Stimulated activated naive CD8-positive, alpha-beta T cell treated with anti-CD3 and anti-CD28 coated beads, Interleukin-15, amount 100 ng/mL, for 72 hours (primary cell): ENCODE data around the gene BCAS4.

ENCODE experiments used
- ATAC-seq: fragments of 150-1000 bp; cut with Tn5 transposase; 2 replicates; pipeline ENCODE4 v1.10.0; 2021; ENCODE audit warnings: mild to moderate bottlenecking, moderate library complexity
- DNase-seq, 2 donors: peaks; one replicate each; pipeline ENCODE4 v3.0.0; 2021 to 2022
- H3K27ac Mint-ChIP-seq, 2 donors: one replicate each; pipeline ENCODE4 v1.8.0; 2022; ENCODE audit warnings: mild to moderate bottlenecking in 2 of 2, mixed read lengths in 2 of 2, moderate library complexity in 2 of 2
- H3K27me3 Mint-ChIP-seq: one replicate; pipeline ENCODE4 v1.8.0; 2022; ENCODE audit warnings: mixed read lengths
- H3K4me1 Mint-ChIP-seq: one replicate; pipeline ENCODE4 v1.8.0; 2022; ENCODE audit warnings: mild to moderate bottlenecking, mixed read lengths
- H3K4me3 Mint-ChIP-seq, 2 donors: one replicate each; pipeline ENCODE4 v1.8.0; 2022; ENCODE audit warnings: mild to moderate bottlenecking in 2 of 2, mixed read lengths in 2 of 2, moderate library complexity in 1 of 2
- H3K9me3 Mint-ChIP-seq, 2 donors: one replicate each; pipeline ENCODE4 v1.8.0; 2022; ENCODE audit warnings: mixed read lengths in 2 of 2

BCAS4 gene

DNA sequence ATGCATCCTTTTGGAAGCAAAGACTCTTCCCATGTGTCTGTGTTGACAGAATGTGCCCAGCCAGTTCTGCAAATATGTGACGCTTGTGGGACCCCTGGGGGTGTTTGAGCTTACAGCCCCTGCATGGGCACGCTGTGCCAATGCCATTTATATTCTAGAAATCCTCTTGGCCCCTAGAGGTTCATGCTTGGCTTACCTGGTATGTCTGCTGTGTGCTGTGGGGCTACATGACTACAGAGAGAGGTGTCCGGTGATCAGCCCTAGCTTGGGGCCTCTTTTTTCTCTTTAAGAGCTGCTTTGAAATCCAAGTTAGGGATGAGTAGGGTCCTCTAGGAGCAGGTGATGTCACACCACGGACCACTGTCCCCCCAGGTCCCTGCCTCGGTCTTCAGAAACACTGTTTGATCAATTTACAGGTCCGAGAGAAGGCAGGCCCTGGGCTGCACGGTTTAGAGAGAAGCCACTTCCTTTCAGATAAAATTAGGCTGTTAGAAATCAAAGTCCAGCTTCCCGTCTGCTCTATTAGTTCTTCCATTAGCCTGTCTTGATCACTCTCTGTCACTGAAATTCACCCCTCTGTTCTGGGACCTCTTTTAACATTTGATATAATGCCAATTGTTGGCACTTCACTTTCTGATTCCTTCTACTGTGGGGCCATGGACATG is 26.5 kb downstream of the BCAS4 start:
- no peak for ATAC-seq
- Mint-ChIP-seq H3K9me3 (peaks cover 0 to 4% of the 10 kb centered on the region in 2 donors), H3K4me1 (peaks cover 52% of the 10 kb centered on the region), H3K4me3 (no peak overlapping the region), H3K27me3 (no peaks in the 10 kb centered on the region), H3K27ac (no peak overlapping the region)
- DNase-seq, result no peak

DNA sequence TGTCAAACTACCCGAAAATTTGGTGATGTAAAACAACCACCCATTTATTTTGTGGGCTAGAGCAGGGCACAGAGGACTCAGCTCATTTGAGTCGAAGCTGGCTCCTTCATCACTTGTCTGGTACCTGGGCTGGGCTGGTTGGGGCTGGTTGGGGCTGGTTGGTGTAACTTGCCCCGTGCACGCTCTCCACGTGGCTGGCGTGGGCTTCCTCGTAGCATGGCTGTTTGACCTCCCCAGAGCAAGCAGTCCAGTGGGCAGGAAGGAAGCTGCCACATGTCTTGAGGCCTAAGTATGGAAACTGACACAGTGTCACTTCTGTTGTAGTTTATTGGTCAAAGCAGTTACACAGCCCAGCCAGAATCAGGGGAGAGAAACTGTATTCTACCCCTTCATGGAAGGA is 27.1 kb downstream of the BCAS4 start:
- ATAC-seq (no peak), DNase-seq (no peak)
- Mint-ChIP-seq H3K4me3 (no peak overlapping the region), H3K27ac (no peak overlapping the region), H3K9me3 (peaks cover 0 to 4% of the 10 kb centered on the region in 2 donors), H3K27me3 (no peaks in the 10 kb centered on the region), H3K4me1 (peaks cover 50% of the 10 kb centered on the region)

GRCh38 chr20:50823319-50823718 is 28.5 kb downstream of the BCAS4 start:
- H3K27me3 Mint-ChIP-seq, result no peaks in the 10 kb centered on the region
- ATAC-seq (no peak), DNase-seq (no peak)
- H3K9me3 Mint-ChIP-seq, result peaks cover 0 to 3% of the 10 kb centered on the region in 2 donors
- H3K4me1 Mint-ChIP-seq, result peaks cover 40% of the 10 kb centered on the region
- H3K4me3 Mint-ChIP-seq, result no peak overlapping the region
- no peak overlapping the region for H3K27ac Mint-ChIP-seq

GRCh38 chr20:50824137-50824536 is 29.3 kb downstream of the BCAS4 start:
- Mint-ChIP-seq H3K4me3 (no peak overlapping the region), H3K9me3 (no peaks in the 10 kb centered on the region), H3K27ac (no peak overlapping the region), H3K27me3 (no peaks in the 10 kb centered on the region), H3K4me1 (peaks cover 32% of the 10 kb centered on the region)
- DNase-seq (no peak), ATAC-seq (no peak)

GRCh38 chr20:50826121-50826520 is 31.3 kb downstream of the BCAS4 start:
- Mint-ChIP-seq H3K4me3 (no peak overlapping the region), H3K9me3 (no peaks in the 10 kb centered on the region), H3K4me1 (peaks cover 13% of the 10 kb centered on the region), H3K27me3 (no peaks in the 10 kb centered on the region), H3K27ac (no peak overlapping the region)
- no peak for DNase-seq
- ATAC-seq, result no peak

- Mint-ChIP-seq H3K27me3 (no peaks in the 10 kb centered on the region), H3K4me3 (no peak overlapping the region), H3K27ac (no peak overlapping the region), H3K9me3 (no peaks in the 10 kb centered on the region), H3K4me1 (no peaks in the 10 kb centered on the region)
- DNase-seq (no peak), ATAC-seq (no peak)
Observed at GRCh38 chr20:50828363-50829136, 33.7 kb downstream of the BCAS4 start.

DNA sequence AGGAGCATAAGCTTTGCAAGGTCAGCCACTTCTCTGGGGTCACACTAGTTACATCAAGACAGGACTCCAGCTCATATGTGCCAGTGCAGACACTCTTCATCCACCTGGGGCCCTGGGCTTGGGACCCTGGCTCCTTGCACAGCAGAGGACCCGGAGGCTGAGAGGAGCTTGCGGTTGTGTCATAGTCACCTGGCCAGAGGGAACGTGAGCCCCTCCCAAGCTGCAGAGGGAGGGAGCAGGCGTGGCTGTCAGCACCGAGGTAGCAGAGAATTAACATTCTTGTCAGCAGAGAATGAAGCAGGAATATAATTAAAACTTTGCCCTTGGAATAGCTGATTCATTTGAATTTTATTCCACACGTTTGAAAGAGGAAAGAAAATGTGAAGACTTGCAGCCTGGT is 36.8 kb downstream of the BCAS4 start:
- Mint-ChIP-seq H3K27ac (no peak overlapping the region), H3K9me3 (no peaks in the 10 kb centered on the region), H3K4me1 (peaks cover under 1% of the 10 kb centered on the region), H3K4me3 (no peak overlapping the region), H3K27me3 (no peaks in the 10 kb centered on the region)
- DNase-seq, result no peak
- no peak for ATAC-seq

DNA sequence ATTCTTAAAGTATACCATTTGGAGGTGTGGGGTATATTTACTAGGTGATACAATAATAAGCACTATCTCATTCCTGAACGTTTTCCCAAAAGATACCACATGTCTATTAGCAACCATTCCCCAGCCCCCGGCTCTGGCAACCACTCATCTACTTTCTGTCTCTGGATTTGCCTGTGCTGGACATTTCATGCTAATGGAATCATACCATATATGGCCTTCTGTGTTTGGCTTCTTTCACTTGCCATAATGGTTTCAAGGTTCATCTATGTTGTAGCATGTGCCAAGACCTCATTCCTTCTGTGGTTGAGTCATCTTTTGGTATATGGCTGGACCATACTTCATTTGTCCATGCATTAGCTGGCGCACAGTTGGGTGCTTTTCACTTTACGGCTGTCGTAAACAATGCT is 39.7 kb downstream of the BCAS4 start:
- no peak overlapping the region for H3K27ac Mint-ChIP-seq
- no peak for ATAC-seq
- no peaks in the 10 kb centered on the region for H3K9me3 Mint-ChIP-seq

DNA sequence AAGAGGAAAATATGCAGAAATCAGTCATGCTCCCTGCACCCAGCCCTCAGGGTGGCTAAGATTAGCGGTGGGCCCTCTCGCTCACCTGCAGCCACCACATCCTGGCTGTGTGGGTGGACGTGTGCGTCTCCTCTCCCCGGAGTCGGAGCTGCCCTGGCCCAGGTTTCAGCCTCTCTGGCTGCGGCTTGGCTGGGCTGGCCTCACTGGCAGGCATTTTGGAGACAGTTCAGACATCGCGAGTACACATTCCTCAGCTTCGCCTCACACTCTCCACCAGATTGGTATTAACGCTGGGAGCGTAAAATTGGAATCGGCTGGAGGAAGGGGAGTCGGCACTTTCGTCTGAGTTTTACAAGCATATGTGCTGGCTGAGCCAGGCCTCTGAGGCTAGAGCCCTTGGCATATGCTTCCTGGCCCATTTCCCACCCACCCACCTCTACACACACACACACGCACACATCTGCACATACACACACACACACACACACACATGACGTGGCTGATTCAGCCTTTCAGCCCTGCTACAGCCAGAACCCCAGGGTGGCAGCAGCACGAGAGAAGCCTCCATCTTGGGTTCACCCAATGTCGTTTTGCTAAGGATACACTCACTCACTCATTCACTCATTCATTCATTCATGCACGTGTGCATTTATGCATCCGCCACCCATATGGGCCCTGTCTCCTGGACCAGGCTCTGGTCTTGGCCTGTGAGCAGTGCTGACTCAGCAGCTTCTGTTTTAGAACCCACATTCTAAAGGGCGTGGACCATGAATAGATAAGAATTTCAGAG is 42.9 kb downstream of the BCAS4 start:
- peak overlapping the region; percentile 24 to 84 for H3K27ac Mint-ChIP-seq
- ATAC-seq, result peak; percentile 81

More for the DNA sequence above, 39.7 kb downstream of the BCAS4 start:
- DNase-seq, result no peak
- Mint-ChIP-seq H3K4me1 (peaks cover 25% of the 10 kb centered on the region), H3K4me3 (no peak overlapping the region), H3K27me3 (no peaks in the 10 kb centered on the region)

GRCh38 chr20:50838322-50838625 is 43.4 kb downstream of the BCAS4 start:
- no peak overlapping the region for H3K4me3 Mint-ChIP-seq
- DNase-seq, result no peak
- H3K4me1 Mint-ChIP-seq, result peaks cover 25% of the 10 kb centered on the region
- no peak for ATAC-seq
- H3K27ac Mint-ChIP-seq, result peak overlapping the region in 1 of 2 donors; percentile 77
- H3K9me3 Mint-ChIP-seq, result no peaks in the 10 kb centered on the region
- H3K27me3 Mint-ChIP-seq, result no peaks in the 10 kb centered on the region

More for the DNA sequence above, 42.9 kb downstream of the BCAS4 start:
- no peaks in the 10 kb centered on the region for H3K9me3 Mint-ChIP-seq
- peaks cover 25% of the 10 kb centered on the region for H3K4me1 Mint-ChIP-seq
- peak in 1 of 2 donors; percentile 22 for DNase-seq
- no peaks in the 10 kb centered on the region for H3K27me3 Mint-ChIP-seq
- H3K4me3 Mint-ChIP-seq, result no peak overlapping the region

DNA sequence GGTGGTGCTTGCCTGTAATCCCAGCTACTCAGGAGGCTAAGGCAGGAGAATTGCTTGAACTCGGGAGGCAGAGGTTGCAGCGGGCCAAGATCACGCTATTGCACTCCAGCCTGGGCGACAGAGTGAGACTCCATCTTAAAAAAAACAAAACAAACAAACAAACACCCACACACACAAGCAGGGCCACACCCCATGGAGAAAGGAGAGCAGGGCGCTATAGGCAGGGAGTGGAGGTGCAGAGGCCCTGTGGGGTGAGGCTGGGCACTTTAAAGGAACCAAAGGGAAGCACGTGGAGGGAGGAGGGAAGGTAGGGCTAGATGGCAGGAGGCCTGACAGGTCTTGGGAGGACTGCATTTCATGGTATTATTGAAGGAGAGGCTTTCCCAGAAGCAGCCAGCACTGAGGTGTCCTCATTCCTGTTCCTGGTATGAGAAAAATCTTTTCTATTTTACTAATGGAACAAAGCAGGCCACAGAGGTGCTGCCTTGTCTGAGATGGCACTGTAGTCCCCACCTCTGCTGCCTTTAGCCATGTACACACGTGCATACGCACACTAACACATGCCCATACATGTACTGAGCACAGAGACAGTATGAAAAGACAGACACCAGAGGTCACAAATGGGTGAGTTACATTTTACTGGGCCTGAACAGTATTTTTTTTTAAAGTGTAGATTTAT is 44.0 kb downstream of the BCAS4 start:
- Mint-ChIP-seq H3K9me3 (no peaks in the 10 kb centered on the region), H3K27ac (peak overlapping the region; percentile 77 to 81), H3K4me1 (peaks cover 30% of the 10 kb centered on the region), H3K27me3 (no peaks in the 10 kb centered on the region), H3K4me3 (no peak overlapping the region)
- no peak for DNase-seq
- ATAC-seq, result no peak

GRCh38 chr20:50842821-50843220 is 48.0 kb downstream of the BCAS4 start:
- ATAC-seq, result no peak
- Mint-ChIP-seq H3K9me3 (no peaks in the 10 kb centered on the region), H3K27ac (peak overlapping the region in 1 of 2 donors; percentile 27)

DNA sequence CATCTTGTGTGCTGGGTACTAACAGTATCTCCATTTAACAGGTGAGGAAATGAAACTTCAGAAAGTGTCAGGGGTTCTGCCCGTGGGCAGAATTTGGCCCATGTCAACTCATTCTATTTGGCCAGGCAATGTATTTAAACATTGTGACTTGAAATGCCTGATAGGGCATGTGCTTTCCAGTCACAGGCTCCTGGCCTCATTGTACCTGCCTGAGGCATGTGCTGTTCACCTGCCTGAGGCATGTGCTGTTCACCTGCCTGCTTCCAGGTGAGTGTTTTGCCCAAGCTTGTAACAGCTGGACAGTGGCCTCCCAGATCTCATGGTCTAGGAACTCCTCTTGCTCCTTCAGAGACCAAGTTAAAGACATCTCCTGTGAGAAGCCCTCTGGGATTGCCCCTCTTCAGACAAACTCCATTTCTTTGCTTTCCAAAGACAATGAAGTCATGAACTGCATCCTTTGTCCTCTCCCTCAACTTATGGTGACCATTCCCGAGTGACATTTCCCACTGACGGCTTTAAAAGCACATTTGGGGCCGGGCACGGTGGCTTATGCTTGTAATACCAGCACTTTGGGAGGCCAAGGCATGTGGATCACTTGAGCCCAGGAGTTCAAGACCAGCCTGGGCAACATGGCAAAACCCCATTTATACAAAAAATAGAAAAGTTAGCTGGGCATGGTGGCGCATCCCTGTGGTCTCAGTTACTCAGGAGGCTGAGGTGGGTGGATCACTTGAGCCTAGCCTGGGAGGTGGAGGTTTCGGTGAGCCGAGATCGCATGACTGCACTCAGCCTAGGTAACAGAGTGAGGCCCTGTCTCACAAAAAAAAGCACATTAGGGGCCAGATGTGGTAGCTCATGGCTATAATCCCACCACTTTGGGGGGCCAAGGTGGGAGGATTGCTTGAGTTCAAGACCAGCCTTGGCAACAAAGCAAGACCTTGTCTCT is 48.7 kb downstream of the BCAS4 start:
- Mint-ChIP-seq H3K4me1 (peaks cover 33% of the 10 kb centered on the region), H3K4me3 (no peak overlapping the region), H3K27ac (peak overlapping the region; percentile 84 to 94), H3K9me3 (no peaks in the 10 kb centered on the region), H3K27me3 (no peaks in the 10 kb centered on the region)
- ATAC-seq (no peak), DNase-seq (no peak)

More at GRCh38 chr20:50842821-50843220, 48.0 kb downstream of the BCAS4 start:
- H3K4me1 Mint-ChIP-seq, result peaks cover 35% of the 10 kb centered on the region
- H3K4me3 Mint-ChIP-seq, result no peak overlapping the region
- no peak for DNase-seq
- H3K27me3 Mint-ChIP-seq, result no peaks in the 10 kb centered on the region

GRCh38 chr20:50844430-50845100 is 49.7 kb downstream of the BCAS4 start:
- H3K9me3 Mint-ChIP-seq, result no peaks in the 10 kb centered on the region
- H3K4me3 Mint-ChIP-seq, result peak overlapping the region; percentile 53 to 64
- peak; percentile 100 for ATAC-seq
- DNase-seq, result peak; percentile 79 to 87
- no peaks in the 10 kb centered on the region for H3K27me3 Mint-ChIP-seq
- H3K27ac Mint-ChIP-seq, result peak overlapping the region; percentile 75 to 94
- peaks cover 35% of the 10 kb centered on the region for H3K4me1 Mint-ChIP-seq
